Smooth muscle cell of the brain vasculature (primary cell): ENCODE results near the gene EPHA1.

ENCODE experiments used
- DNase-seq: peaks from one replicate; pipeline ENCODE4 v3.0.0-alpha.2; 2012; ENCODE audit warnings: low read depth, low spot score

The EPHA1 gene

GRCh38 chr7:143389316-143390103, 19.1 kb downstream of the EPHA1 start:
- no peak for DNase-seq

GRCh38 chr7:143388491-143389101, 20.1 kb downstream of the EPHA1 start:
- DNase-seq, result no peak

GRCh38 chr7:143388051-143388450, 20.6 kb downstream of the EPHA1 start:
- no peak for DNase-seq

- no peak for DNase-seq
Measured at GRCh38 chr7:143387156-143387975, 21.3 kb downstream of the EPHA1 start.

GRCh38 chr7:143385891-143386781, 22.5 kb downstream of the EPHA1 start:
- DNase-seq, result no peak

- DNase-seq, result no peak
Measured at GRCh38 chr7:143384661-143385631, 23.7 kb downstream of the EPHA1 start.

GRCh38 chr7:143384148-143384547, 24.5 kb downstream of the EPHA1 start:
- DNase-seq, result no peak

- DNase-seq, result no peak
Measured at GRCh38 chr7:143383642-143383957, 25.1 kb downstream of the EPHA1 start.

GRCh38 chr7:143382791-143383641, 25.6 kb downstream of the EPHA1 start:
- no peak for DNase-seq

- DNase-seq, result no peak
Measured at GRCh38 chr7:143382126-143382790, 26.4 kb downstream of the EPHA1 start.

- no peak for DNase-seq
Measured at GRCh38 chr7:143381427-143382125, 27.1 kb downstream of the EPHA1 start.

GRCh38 chr7:143380646-143381426, 27.8 kb downstream of the EPHA1 start, which contains the start of gene ZYX:
Gene ZYX, plus strand, starts transcription at chr7:143381345. Its CDS starts 227 bp downstream, at chr7:143381572.
- peak; percentile 89 for DNase-seq

- DNase-seq, result peak; percentile 77
Measured at GRCh38 chr7:143380260-143380645, 28.4 kb downstream of the EPHA1 start.

- DNase-seq, result no peak
Measured at GRCh38 chr7:143379611-143380259, 28.9 kb downstream of the EPHA1 start.

GRCh38 chr7:143376396-143376795, 32.3 kb downstream of the EPHA1 start:
- DNase-seq, result no peak

GRCh38 chr7:143375298-143376034, 33.2 kb downstream of the EPHA1 start:
- DNase-seq, result no peak
